GM21528 (cell line): ENCODE results near the gene LACTBL1.

Source experiments
- ATAC-seq: cut with Tn5 transposase; IDR thresholded peaks from one replicate; pipeline ENCODE4 v1.9.1; 2021; ENCODE audit warnings: mild to moderate bottlenecking, moderate library complexity; ENCODE audit not compliant: unreplicated experiment, low FRiP score

Gene LACTBL1

GRCh38 chr1:22976461-22977243 is 4.0 kb upstream of the LACTBL1 start:
- ATAC-seq, result no peak

GRCh38 chr1:22976127-22976460 is 3.4 kb upstream of the LACTBL1 start:
- no peak for ATAC-seq

- no peak for ATAC-seq
These were observed 3.0 kb upstream of the LACTBL1 start for GRCh38 chr1:22975694-22976093.

GRCh38 chr1:22971611-22972405 is 858 bp downstream of the LACTBL1 start:
- no peak for ATAC-seq

GRCh38 chr1:22971161-22971560 is 1.5 kb downstream of the LACTBL1 start:
- no peak for ATAC-seq

GRCh38 chr1:22970096-22970495 is 2.6 kb downstream of the LACTBL1 start:
- ATAC-seq, result no peak

- no peak for ATAC-seq
These were observed 3.4 kb downstream of the LACTBL1 start for GRCh38 chr1:22969304-22969709.

- ATAC-seq, result no peak
These were observed 4.8 kb downstream of the LACTBL1 start for GRCh38 chr1:22967833-22968232.

- no peak for ATAC-seq
These were observed 6.4 kb downstream of the LACTBL1 start for GRCh38 chr1:22966309-22966708.

- ATAC-seq, result no peak
These were observed 9.5 kb downstream of the LACTBL1 start for GRCh38 chr1:22963044-22963677.

- ATAC-seq, result no peak
These were observed 10.1 kb downstream of the LACTBL1 start for GRCh38 chr1:22962558-22962957.

- no peak for ATAC-seq
These were observed 12.9 kb downstream of the LACTBL1 start for GRCh38 chr1:22959545-22960360.

- no peak for ATAC-seq
These were observed 14.1 kb downstream of the LACTBL1 start for GRCh38 chr1:22958556-22958955.

GRCh38 chr1:22957066-22957465 is 15.6 kb downstream of the LACTBL1 start:
- ATAC-seq, result no peak

- ATAC-seq, result no peak
These were observed 17.5 kb downstream of the LACTBL1 start for GRCh38 chr1:22955146-22955545.

- no peak for ATAC-seq
These were observed 18.9 kb downstream of the LACTBL1 start for GRCh38 chr1:22953740-22954141.

- no peak for ATAC-seq
These were observed 19.5 kb downstream of the LACTBL1 start for GRCh38 chr1:22953057-22953739.

GRCh38 chr1:22952694-22953056 is 20.0 kb downstream of the LACTBL1 start:
- ATAC-seq, result no peak

- no peak for ATAC-seq
These were observed 20.9 kb downstream of the LACTBL1 start for GRCh38 chr1:22951796-22952195.

- no peak for ATAC-seq
These were observed 22.8 kb downstream of the LACTBL1 start for GRCh38 chr1:22949822-22950331.
